H1 (cell line): ENCODE data around the gene CNTN5. TPM values are rescaled to one million over a fixed set of nuclear protein-coding genes. Genes with fewer than 3 reads are reported as not detected.

Experiments
- CTCF ChIA-PET: fragments of 300-600 bp; sonication (Branson Sonifier 250); formaldehyde crosslinking; loops from one replicate; lab custom pipeline; 2021; ENCODE audit not compliant: partially characterized antibody; lab: Charles Lee
- POLR2A ChIA-PET: fragments of 300-600 bp; sonication (Branson Sonifier 250); formaldehyde crosslinking; loops from one replicate; lab custom pipeline; 2021; ENCODE audit warnings: inconsistent platforms; ENCODE audit not compliant: partially characterized antibody; lab: Charles Lee
- DNase-seq, 2 experiments: peaks; one replicate each; pipeline versions ENCODE4 v3.0.0 to v3.0.0-alpha.2; 2010 to 2022; ENCODE audit warnings: low spot score in 2 of 2, low read depth in 1 of 2, mixed read lengths in 1 of 2
- FAIRE-seq: peaks from 2 replicates; lab custom pipeline; 2011; peaks lifted over from hg19 to GRCh38; lab: Jason Lieb, UNC
- H2AFZ ChIP-seq: 2 replicates; pipeline ENCODE4 v1.8.1; 2012; ENCODE audit warnings: low read length, inconsistent platforms
- H2AK5ac ChIP-seq: 2 replicates; pipeline ENCODE4 v1.6.1; 2013; ENCODE audit warnings: low read depth, low read length
- H2BK120ac ChIP-seq: replicated peaks from 2 replicates; pipeline ENCODE3; 2013; ENCODE audit warnings: low read depth, low read length, inconsistent platforms
- H2BK12ac ChIP-seq: 2 replicates; pipeline ENCODE4 v1.6.1; 2013; ENCODE audit warnings: low read depth, low read length
- H2BK15ac ChIP-seq: 2 replicates; pipeline ENCODE4 v1.6.1; 2013; ENCODE audit warnings: low read length
- H2BK20ac ChIP-seq: 2 replicates; pipeline ENCODE4 v1.6.1; 2013; ENCODE audit warnings: low read length
- H2BK5ac ChIP-seq: 2 replicates; pipeline ENCODE4 v1.6.1; 2013; ENCODE audit warnings: low read depth, low read length
- H3K14ac ChIP-seq: 2 replicates; pipeline ENCODE4 v1.6.1; 2013; ENCODE audit warnings: inconsistent platforms; ENCODE audit not compliant: insufficient read length
- H3K18ac ChIP-seq: 2 replicates; pipeline ENCODE4 v1.6.1; 2013; ENCODE audit warnings: low read length; ENCODE audit errors: extremely low read depth
- H3K23ac ChIP-seq: 2 replicates; pipeline ENCODE4 v1.6.1; 2013; ENCODE audit warnings: inconsistent platforms; ENCODE audit not compliant: insufficient read length
- H3K23me2 ChIP-seq: 2 replicates; pipeline ENCODE4 v1.6.1; 2013; ENCODE audit warnings: low read depth, low read length
- H3K27ac ChIP-seq: 2 replicates; pipeline ENCODE4 v1.6.1; 2011; ENCODE audit warnings: low read depth, low read length, inconsistent platforms
- H3K27me3 ChIP-seq, 4 experiments: replicated peaks in 1 of 4; 1 replicate in 1 of 4; 2 replicates in 3 of 4; pipeline versions ENCODE4 v1.6.1 to v1.8.1; 2011 to 2013; ENCODE audit warnings: low read length in 3 of 4, mild to moderate bottlenecking in 3 of 4, inconsistent platforms in 2 of 4, mixed read lengths in 2 of 4, moderate library complexity in 1 of 4; ENCODE audit not compliant: control insufficient read depth in 3 of 4, insufficient read depth in 3 of 4; ENCODE audit errors: extremely low read depth in 1 of 4
- H3K36me3 ChIP-seq, 4 experiments: 2 replicates each; pipeline versions ENCODE4 v1.6.1 to v1.8.1; 2011 to 2013; ENCODE audit warnings: mild to moderate bottlenecking in 4 of 4, low read length in 3 of 4, moderate library complexity in 2 of 4, control low read depth in 1 of 4, inconsistent platforms in 1 of 4; ENCODE audit not compliant: insufficient read depth in 4 of 4, control insufficient read depth in 2 of 4
- H3K4ac ChIP-seq: replicated peaks from 2 replicates; pipeline ENCODE3; 2013; ENCODE audit warnings: low read length, low read depth, mixed read lengths, inconsistent platforms; ENCODE audit not compliant: insufficient read length
- H3K4me1 ChIP-seq, 4 experiments: replicated peaks in 1 of 4; 1 replicate in 1 of 4; 2 replicates in 3 of 4; pipeline versions ENCODE4 v1.6.1 to v1.8.1; 2011 to 2013; ENCODE audit warnings: low read length in 3 of 4, inconsistent platforms in 2 of 4, mixed read lengths in 1 of 4; ENCODE audit not compliant: insufficient read depth in 4 of 4, control insufficient read depth in 3 of 4
- H3K4me2 ChIP-seq, 2 experiments: 2 replicates each; pipeline versions ENCODE4 v1.6.1 to v1.8.1; 2011 to 2013; ENCODE audit warnings: low read depth in 2 of 2, low read length in 2 of 2, control low read depth in 1 of 2, inconsistent platforms in 1 of 2, mild to moderate bottlenecking in 1 of 2; ENCODE audit not compliant: insufficient read depth in 1 of 2
- H3K4me3 ChIP-seq, 4 experiments: fragments of 200-600, 300-600 bp in 1 of 4; sonication (generic), shearing (Covaris generic), sonication (Bioruptor Twin) in 1 of 4; 2 replicates each; pipeline versions ENCODE4 v1.5.1 to v1.8.1; 2011 to 2016; ENCODE audit warnings: low read length in 4 of 4, low read depth in 3 of 4, control low read depth in 2 of 4, inconsistent platforms in 2 of 4, mild to moderate bottlenecking in 2 of 4, mixed read lengths in 1 of 4, moderate library complexity in 1 of 4; ENCODE audit not compliant: insufficient read depth in 2 of 4; ENCODE audit errors: extremely low read depth in 1 of 4
- H3K56ac ChIP-seq: replicated peaks from 2 replicates; pipeline ENCODE3; 2013; ENCODE audit warnings: low read depth, mild to moderate bottlenecking, mixed read lengths, low read length, inconsistent platforms; ENCODE audit not compliant: insufficient read length
- H3K79me1 ChIP-seq: 2 replicates; pipeline ENCODE4 v1.6.1; 2013; ENCODE audit warnings: low read depth, low read length, control low read depth
- H3K79me2 ChIP-seq, 2 experiments: 2 replicates each; pipeline versions ENCODE4 v1.6.1 to v1.8.1; 2012 to 2013; ENCODE audit warnings: low read length in 2 of 2, mild to moderate bottlenecking in 2 of 2, inconsistent platforms in 1 of 2; ENCODE audit not compliant: insufficient read depth in 2 of 2, control insufficient read depth in 1 of 2
- H3K9ac ChIP-seq, 4 experiments: replicated peaks in 1 of 4; 1 replicate in 1 of 4; 2 replicates in 3 of 4; pipeline versions ENCODE4 v1.6.1 to v1.8.1; 2011 to 2013; ENCODE audit warnings: low read depth in 3 of 4, low read length in 3 of 4, control low read depth in 2 of 4, mild to moderate bottlenecking in 2 of 4, moderate library complexity in 2 of 4, inconsistent platforms in 1 of 4; ENCODE audit errors: extremely low read depth in 1 of 4
- H3K9me3 ChIP-seq, 2 experiments: 2 replicates each; pipeline versions ENCODE4 v1.6.1 to v1.8.1; 2012 to 2013; ENCODE audit warnings: mild to moderate bottlenecking in 2 of 2, moderate library complexity in 2 of 2, control low read depth in 1 of 2, inconsistent platforms in 1 of 2, low read depth in 1 of 2, low read length in 1 of 2, mixed read lengths in 1 of 2; ENCODE audit not compliant: insufficient read depth in 2 of 2
- H4K20me1 ChIP-seq, 2 experiments: replicated peaks in 1 of 2; 2 replicates each; pipeline versions ENCODE3 to v1.8.1; 2011 to 2013; ENCODE audit warnings: inconsistent platforms in 2 of 2, low read length in 2 of 2, mild to moderate bottlenecking in 1 of 2; ENCODE audit not compliant: insufficient read depth in 2 of 2, control insufficient read depth in 1 of 2
- H4K5ac ChIP-seq: 2 replicates; pipeline ENCODE4 v1.6.1; 2013; ENCODE audit warnings: low read length, low read depth, mixed read lengths, inconsistent platforms; ENCODE audit not compliant: insufficient read length
- H4K8ac ChIP-seq: 2 replicates; pipeline ENCODE4 v1.8.0; 2013; ENCODE audit warnings: mild to moderate bottlenecking, moderate library complexity, low read length, inconsistent platforms; ENCODE audit not compliant: insufficient read depth; ENCODE audit errors: extremely low read depth
- H4K91ac ChIP-seq: replicated peaks from 2 replicates; pipeline ENCODE3; 2013; ENCODE audit warnings: low read length, mixed read lengths, inconsistent platforms; ENCODE audit not compliant: insufficient read length
- CHD1 ChIP-seq: IDR thresholded peaks from 2 replicates; pipeline ENCODE4 v1.6.1; 2012; ENCODE audit warnings: low read depth, low read length, improper control_type of control experiment
- CTBP2 ChIP-seq: IDR thresholded peaks from 2 replicates; pipeline ENCODE4 v1.7.0; 2011; ENCODE audit warnings: borderline replicate concordance, mild to moderate bottlenecking, moderate library complexity, mixed read lengths, low read length; ENCODE audit not compliant: insufficient read depth, insufficient read length
- GABPA ChIP-seq: IDR thresholded peaks from 2 replicates; pipeline ENCODE4 v1.6.1; 2011; ENCODE audit warnings: mild to moderate bottlenecking, low read length, moderate library complexity, borderline replicate concordance; ENCODE audit not compliant: insufficient read depth
- JUN ChIP-seq: IDR thresholded peaks from 2 replicates; pipeline ENCODE4 v1.6.1; 2011; ENCODE audit warnings: low read depth, mild to moderate bottlenecking, improper control_type of control experiment, low read length
- JUND ChIP-seq: IDR thresholded peaks from 2 replicates; pipeline ENCODE4 v1.6.1; 2011; ENCODE audit warnings: mild to moderate bottlenecking, improper control_type of control experiment, low read length
- POLR2AphosphoS5 ChIP-seq: IDR thresholded peaks from 2 replicates; pipeline ENCODE4 v1.6.1; 2011; ENCODE audit warnings: low read depth, low read length
- RXRA ChIP-seq: IDR thresholded peaks from 2 replicates; pipeline ENCODE4 v1.6.1; 2011; ENCODE audit warnings: low read depth, mild to moderate bottlenecking, low read length, moderate library complexity; ENCODE audit not compliant: insufficient read depth
- SP1 ChIP-seq: IDR thresholded peaks from 2 replicates; pipeline ENCODE4 v1.6.1; 2011; ENCODE audit warnings: low read depth, low read length
- SP2 ChIP-seq: IDR thresholded peaks from 2 replicates; pipeline ENCODE4 v1.6.1; 2012; ENCODE audit warnings: mild to moderate bottlenecking, low read length, inconsistent platforms
- SRF ChIP-seq: IDR thresholded peaks from 2 replicates; pipeline ENCODE4 v1.6.1; 2011; ENCODE audit warnings: mild to moderate bottlenecking, low read depth, low read length, moderate library complexity
- TAF1 ChIP-seq: IDR thresholded peaks from 2 replicates; pipeline ENCODE4 v1.6.1; 2011; ENCODE audit warnings: mild to moderate bottlenecking, low read depth, low read length
- WGBS, 2 experiments: shearing (Covaris generic) in 1 of 2; methylation state at CpG; one replicate each; pipeline versions ENCODE4 v1.1.6 to v1.1.7; 2013 to 2015; ENCODE audit warnings: low lambda C conversion rate in 2 of 2, mixed read lengths in 2 of 2, inconsistent platforms in 1 of 2, low coverage in 1 of 2, missing lambda C conversion rate in 1 of 2; ENCODE audit not compliant: insufficient replicate concordance in 2 of 2, insufficient coverage in 1 of 2, insufficient read length in 1 of 2; ENCODE audit errors: extremely low coverage in 1 of 2, missing lambda C conversion rate in 1 of 2; 5-methylcytosine and 5-hydroxymethylcytosine counted together
- polyA plus RNA-seq, 7 experiments: library from polyadenylated mRNA; depleted of rRNA in 3 of 7; stranded (reverse) in 5 of 7; unstranded in 2 of 7; fragments of >200 nt in 5 of 7; fragments of 200-250 nt in 2 of 7; gene quantifications; 1 replicate in 5 of 7; 2 replicates in 1 of 7; 4 replicates in 1 of 7; pipeline versions ENCODE4 v1.2.1 to v1.2.3, GENCODE V29; 2011 to 2013; ENCODE audit warnings: missing spikeins in 2 of 7, mixed read lengths in 2 of 7
- total RNA-seq: library from RNA; stranded (reverse); fragmentation: NEBNext Ultra II Directional; extraction: Animal tissue kit (Norgen Biotek cat#: 25700); gene quantifications from 2 replicates; pipeline ENCODE4 v1.2.1, GENCODE V29; 2021

Gene CNTN5
- total and polyA plus RNA-seq, 2 of the 8 experiments (the other 6 are each of a cell fraction or from before 2014, with no cell fraction given) = not detected

GRCh38 chr11:99135508-99135907 lies 114.8 kb downstream of the CNTN5 start:
- H2AFZ ChIP-seq = no peak overlapping the region
- H3K18ac ChIP-seq = no peak overlapping the region
- no peak overlapping the region for H2AK5ac ChIP-seq
- no peaks in the 10 kb centered on the region for H4K20me1 ChIP-seq
- no peak overlapping the region for H3K56ac ChIP-seq
- DNase-seq (no peak), FAIRE-seq (no peak)
- no peak overlapping the region for H2BK5ac ChIP-seq
- H4K8ac ChIP-seq = no peak overlapping the region
- ChIA-PET CTCF (no interaction called here), POLR2A (no interaction called here)
- H2BK120ac ChIP-seq = no peak overlapping the region
- TF ChIP-seq JUN (no peak), TAF1 (no peak), JUND (no peak), GABPA (no peak), CHD1 (no peak), SP2 (no peak), SP1 (no peak), POLR2AphosphoS5 (no peak), CTBP2 (no peak), SRF (no peak), RXRA (no peak)
- no peaks in the 10 kb centered on the region for H3K27me3 ChIP-seq
- H4K5ac ChIP-seq = no peak overlapping the region
- no peak overlapping the region for H3K27ac ChIP-seq
- no peak overlapping the region for H4K91ac ChIP-seq
- H3K4me2 ChIP-seq = no peak overlapping the region
- WGBS, 2 experiments = 91% methylated on average over 1 of the region's 1 CpG; no CpG with 5 or more reads in 1 of the 2 experiments
- no peak overlapping the region for H2BK15ac ChIP-seq
- H3K23me2 ChIP-seq = no peaks in the 10 kb centered on the region
- no peaks in the 10 kb centered on the region for H3K79me1 ChIP-seq
- no peak overlapping the region for H3K4ac ChIP-seq
- no peak overlapping the region for H3K14ac ChIP-seq
- no peaks in the 10 kb centered on the region for H3K36me3 ChIP-seq
- no peak overlapping the region for H2BK20ac ChIP-seq
- H3K9ac ChIP-seq = no peak overlapping the region
- no peaks in the 10 kb centered on the region for H3K79me2 ChIP-seq
- H2BK12ac ChIP-seq = no peak overlapping the region
- no peak overlapping the region for H3K23ac ChIP-seq
- no peaks in the 10 kb centered on the region for H3K4me1 ChIP-seq
- no peaks in the 10 kb centered on the region for H3K9me3 ChIP-seq
- H3K4me3 ChIP-seq = no peak overlapping the region
